ENCODE data around the gene PDCD1LG2. TPM values are rescaled to one million over a fixed set of nuclear protein-coding genes. Genes with fewer than 3 reads are reported as not detected.

The PDCD1LG2 gene
- total and polyA plus RNA-seq, 2 experiments from 2014 or later: not detected

DNA sequence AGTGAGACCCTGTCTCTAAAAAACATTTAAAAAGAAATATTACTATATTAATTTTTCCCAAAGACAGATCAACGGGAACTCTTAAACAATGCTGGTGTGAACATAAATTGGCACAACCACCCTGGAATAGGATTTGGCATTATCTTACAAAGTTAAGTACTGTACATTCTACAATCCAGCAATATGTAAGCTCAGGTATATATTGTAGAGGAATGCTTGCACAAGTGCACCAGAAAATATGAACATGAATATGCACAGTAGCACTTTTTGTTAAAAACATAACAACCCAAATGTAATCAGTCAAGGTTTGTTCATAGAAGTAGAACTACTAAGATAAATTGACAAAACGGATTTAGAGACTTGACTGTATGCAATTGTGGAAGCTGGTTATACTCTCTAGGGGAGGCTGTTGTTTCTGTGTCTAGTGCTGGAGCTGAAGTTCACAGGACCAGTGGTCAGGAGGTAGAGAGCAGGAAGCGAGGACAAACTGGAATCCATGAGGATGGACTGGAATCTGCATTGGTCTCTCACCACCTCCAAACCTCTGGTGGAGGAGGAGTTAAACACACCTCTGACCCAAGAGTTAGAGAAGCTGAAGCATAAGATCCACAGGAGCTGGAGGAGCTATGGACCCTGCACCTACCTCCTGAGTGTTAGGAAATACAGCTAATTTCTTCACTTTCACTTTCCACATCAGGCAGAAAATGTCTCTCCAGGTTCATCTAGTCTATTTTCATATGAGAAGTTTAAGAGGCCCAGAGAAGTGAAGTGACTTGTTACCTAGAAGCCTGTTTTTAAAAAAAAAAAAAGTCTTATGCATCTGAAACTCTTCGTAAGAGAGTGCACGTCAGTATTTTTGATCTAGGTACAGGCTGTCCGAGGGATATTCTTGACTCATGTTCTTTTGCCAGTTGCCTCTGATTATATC lies 98.2 kb downstream of the PDCD1LG2 start (continued):
- TF ChIP-seq, protein P1, sequence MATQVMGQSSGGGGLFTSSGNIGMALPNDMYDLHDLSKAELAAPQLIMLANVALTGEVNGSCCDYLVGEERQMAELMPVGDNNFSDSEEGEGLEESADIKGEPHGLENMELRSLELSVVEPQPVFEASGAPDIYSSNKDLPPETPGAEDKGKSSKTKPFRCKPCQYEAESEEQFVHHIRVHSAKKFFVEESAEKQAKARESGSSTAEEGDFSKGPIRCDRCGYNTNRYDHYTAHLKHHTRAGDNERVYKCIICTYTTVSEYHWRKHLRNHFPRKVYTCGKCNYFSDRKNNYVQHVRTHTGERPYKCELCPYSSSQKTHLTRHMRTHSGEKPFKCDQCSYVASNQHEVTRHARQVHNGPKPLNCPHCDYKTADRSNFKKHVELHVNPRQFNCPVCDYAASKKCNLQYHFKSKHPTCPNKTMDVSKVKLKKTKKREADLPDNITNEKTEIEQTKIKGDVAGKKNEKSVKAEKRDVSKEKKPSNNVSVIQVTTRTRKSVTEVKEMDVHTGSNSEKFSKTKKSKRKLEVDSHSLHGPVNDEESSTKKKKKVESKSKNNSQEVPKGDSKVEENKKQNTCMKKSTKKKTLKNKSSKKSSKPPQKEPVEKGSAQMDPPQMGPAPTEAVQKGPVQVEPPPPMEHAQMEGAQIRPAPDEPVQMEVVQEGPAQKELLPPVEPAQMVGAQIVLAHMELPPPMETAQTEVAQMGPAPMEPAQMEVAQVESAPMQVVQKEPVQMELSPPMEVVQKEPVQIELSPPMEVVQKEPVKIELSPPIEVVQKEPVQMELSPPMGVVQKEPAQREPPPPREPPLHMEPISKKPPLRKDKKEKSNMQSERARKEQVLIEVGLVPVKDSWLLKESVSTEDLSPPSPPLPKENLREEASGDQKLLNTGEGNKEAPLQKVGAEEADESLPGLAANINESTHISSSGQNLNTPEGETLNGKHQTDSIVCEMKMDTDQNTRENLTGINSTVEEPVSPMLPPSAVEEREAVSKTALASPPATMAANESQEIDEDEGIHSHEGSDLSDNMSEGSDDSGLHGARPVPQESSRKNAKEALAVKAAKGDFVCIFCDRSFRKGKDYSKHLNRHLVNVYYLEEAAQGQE (IDR thresholded peaks at IDR 0.05; ENCODE audit: unreplicated experiment): no peak
- TF ChIP-seq ZNF114 (CRISPR knock-in tag; IDR thresholded peaks at IDR 0.05) (no peak), JUNB (IDR thresholded peaks at IDR 0.05; ENCODE audit: unreplicated experiment) (no peak), STAT1 (IDR thresholded peaks at IDR 0.05; ENCODE audit: unreplicated experiment) (no peak), EZH2phosphoT487 (IDR thresholded peaks at IDR 0.05; ENCODE audit: unreplicated experiment) (no peak), POLR2AphosphoS5 (IDR thresholded peaks at IDR 0.05; ENCODE audit: low read depth) (no peak)
- TF ChIP-seq, protein P2, sequence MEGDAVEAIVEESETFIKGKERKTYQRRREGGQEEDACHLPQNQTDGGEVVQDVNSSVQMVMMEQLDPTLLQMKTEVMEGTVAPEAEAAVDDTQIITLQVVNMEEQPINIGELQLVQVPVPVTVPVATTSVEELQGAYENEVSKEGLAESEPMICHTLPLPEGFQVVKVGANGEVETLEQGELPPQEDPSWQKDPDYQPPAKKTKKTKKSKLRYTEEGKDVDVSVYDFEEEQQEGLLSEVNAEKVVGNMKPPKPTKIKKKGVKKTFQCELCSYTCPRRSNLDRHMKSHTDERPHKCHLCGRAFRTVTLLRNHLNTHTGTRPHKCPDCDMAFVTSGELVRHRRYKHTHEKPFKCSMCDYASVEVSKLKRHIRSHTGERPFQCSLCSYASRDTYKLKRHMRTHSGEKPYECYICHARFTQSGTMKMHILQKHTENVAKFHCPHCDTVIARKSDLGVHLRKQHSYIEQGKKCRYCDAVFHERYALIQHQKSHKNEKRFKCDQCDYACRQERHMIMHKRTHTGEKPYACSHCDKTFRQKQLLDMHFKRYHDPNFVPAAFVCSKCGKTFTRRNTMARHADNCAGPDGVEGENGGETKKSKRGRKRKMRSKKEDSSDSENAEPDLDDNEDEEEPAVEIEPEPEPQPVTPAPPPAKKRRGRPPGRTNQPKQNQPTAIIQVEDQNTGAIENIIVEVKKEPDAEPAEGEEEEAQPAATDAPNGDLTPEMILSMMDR (conservative IDR thresholded peaks at IDR 0.05; ENCODE audit: low read depth in 2 of 2): no peak

DNA sequence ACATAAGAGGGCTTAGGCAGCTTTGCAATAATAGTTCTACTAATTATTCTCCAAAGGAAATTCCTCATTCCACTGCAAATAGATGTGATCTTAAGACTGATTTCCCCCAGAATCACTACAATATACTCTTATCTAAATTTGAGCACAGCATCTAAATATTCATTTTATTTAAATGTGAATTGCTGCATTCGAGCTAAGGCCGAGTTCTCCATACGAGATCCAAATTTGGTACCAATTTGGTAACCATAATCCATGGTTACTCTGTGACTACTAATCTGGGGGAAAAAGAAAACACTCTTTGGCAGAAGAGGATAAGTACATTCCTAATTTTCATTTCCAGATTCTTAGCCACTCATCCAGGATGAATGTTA lies 98.9 kb downstream of the PDCD1LG2 start:
- peaks cover 3% of the 10 kb centered on the region; the same call in 2 of the 3 replicates for H3K9me3 Mint-ChIP-seq
- no peaks in the 10 kb centered on the region for H3K27me3 Mint-ChIP-seq (ENCODE audit: insufficient read depth, low read depth, poor library complexity)
- no peak overlapping the region for H3K4me3 Mint-ChIP-seq
- Histone ChIP-seq H3K4me1 (ENCODE audit: insufficient read depth) (peaks cover 5% of the 10 kb centered on the region; the same call in 1 of the 2 replicates), H3K4me2 (no peak overlapping the region), H3K4me3 (no peak overlapping the region), H3K9me2 (ENCODE audit: insufficient read depth) (no peaks in the 10 kb centered on the region), H3F3A (replicated peaks; ENCODE audit: low read depth) (no peaks in the 10 kb centered on the region), H4K20me1 (replicated peaks; ENCODE audit: insufficient read depth) (no peaks in the 10 kb centered on the region), H3K79me2 (replicated peaks; ENCODE audit: insufficient read depth) (no peaks in the 10 kb centered on the region), H3K36me3 (ENCODE audit: insufficient read depth) (no peaks in the 10 kb centered on the region), H2AFZ (no peak overlapping the region), H3K27ac (ENCODE audit: low read depth) (no peak overlapping the region), H3K27me3 (ENCODE audit: insufficient read depth) (no peaks in the 10 kb centered on the region)
- peaks cover 4% of the 10 kb centered on the region; the same call in 2 of the 3 replicates for H3K4me1 Mint-ChIP-seq
- no peaks in the 10 kb centered on the region for H3K36me3 Mint-ChIP-seq (ENCODE audit: low read depth)
- no peak overlapping the region for H3K27ac Mint-ChIP-seq
- DNase-seq (ENCODE audit: low spot score): no peak
- ATAC-seq: no peak
- TF ChIP-seq POLR2AphosphoS5 (IDR thresholded peaks at IDR 0.05; ENCODE audit: low read depth) (no peak), ZNF114 (CRISPR knock-in tag; IDR thresholded peaks at IDR 0.05) (no peak), JUNB (IDR thresholded peaks at IDR 0.05; ENCODE audit: unreplicated experiment) (no peak), NANOG (IDR thresholded peaks at IDR 0.05; ENCODE audit: borderline replicate concordance) (no peak)
- TF ChIP-seq, protein P3, sequence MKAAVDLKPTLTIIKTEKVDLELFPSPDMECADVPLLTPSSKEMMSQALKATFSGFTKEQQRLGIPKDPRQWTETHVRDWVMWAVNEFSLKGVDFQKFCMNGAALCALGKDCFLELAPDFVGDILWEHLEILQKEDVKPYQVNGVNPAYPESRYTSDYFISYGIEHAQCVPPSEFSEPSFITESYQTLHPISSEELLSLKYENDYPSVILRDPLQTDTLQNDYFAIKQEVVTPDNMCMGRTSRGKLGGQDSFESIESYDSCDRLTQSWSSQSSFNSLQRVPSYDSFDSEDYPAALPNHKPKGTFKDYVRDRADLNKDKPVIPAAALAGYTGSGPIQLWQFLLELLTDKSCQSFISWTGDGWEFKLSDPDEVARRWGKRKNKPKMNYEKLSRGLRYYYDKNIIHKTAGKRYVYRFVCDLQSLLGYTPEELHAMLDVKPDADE (IDR thresholded peaks at IDR 0.05): no peak
- TF ChIP-seq, protein P4, sequence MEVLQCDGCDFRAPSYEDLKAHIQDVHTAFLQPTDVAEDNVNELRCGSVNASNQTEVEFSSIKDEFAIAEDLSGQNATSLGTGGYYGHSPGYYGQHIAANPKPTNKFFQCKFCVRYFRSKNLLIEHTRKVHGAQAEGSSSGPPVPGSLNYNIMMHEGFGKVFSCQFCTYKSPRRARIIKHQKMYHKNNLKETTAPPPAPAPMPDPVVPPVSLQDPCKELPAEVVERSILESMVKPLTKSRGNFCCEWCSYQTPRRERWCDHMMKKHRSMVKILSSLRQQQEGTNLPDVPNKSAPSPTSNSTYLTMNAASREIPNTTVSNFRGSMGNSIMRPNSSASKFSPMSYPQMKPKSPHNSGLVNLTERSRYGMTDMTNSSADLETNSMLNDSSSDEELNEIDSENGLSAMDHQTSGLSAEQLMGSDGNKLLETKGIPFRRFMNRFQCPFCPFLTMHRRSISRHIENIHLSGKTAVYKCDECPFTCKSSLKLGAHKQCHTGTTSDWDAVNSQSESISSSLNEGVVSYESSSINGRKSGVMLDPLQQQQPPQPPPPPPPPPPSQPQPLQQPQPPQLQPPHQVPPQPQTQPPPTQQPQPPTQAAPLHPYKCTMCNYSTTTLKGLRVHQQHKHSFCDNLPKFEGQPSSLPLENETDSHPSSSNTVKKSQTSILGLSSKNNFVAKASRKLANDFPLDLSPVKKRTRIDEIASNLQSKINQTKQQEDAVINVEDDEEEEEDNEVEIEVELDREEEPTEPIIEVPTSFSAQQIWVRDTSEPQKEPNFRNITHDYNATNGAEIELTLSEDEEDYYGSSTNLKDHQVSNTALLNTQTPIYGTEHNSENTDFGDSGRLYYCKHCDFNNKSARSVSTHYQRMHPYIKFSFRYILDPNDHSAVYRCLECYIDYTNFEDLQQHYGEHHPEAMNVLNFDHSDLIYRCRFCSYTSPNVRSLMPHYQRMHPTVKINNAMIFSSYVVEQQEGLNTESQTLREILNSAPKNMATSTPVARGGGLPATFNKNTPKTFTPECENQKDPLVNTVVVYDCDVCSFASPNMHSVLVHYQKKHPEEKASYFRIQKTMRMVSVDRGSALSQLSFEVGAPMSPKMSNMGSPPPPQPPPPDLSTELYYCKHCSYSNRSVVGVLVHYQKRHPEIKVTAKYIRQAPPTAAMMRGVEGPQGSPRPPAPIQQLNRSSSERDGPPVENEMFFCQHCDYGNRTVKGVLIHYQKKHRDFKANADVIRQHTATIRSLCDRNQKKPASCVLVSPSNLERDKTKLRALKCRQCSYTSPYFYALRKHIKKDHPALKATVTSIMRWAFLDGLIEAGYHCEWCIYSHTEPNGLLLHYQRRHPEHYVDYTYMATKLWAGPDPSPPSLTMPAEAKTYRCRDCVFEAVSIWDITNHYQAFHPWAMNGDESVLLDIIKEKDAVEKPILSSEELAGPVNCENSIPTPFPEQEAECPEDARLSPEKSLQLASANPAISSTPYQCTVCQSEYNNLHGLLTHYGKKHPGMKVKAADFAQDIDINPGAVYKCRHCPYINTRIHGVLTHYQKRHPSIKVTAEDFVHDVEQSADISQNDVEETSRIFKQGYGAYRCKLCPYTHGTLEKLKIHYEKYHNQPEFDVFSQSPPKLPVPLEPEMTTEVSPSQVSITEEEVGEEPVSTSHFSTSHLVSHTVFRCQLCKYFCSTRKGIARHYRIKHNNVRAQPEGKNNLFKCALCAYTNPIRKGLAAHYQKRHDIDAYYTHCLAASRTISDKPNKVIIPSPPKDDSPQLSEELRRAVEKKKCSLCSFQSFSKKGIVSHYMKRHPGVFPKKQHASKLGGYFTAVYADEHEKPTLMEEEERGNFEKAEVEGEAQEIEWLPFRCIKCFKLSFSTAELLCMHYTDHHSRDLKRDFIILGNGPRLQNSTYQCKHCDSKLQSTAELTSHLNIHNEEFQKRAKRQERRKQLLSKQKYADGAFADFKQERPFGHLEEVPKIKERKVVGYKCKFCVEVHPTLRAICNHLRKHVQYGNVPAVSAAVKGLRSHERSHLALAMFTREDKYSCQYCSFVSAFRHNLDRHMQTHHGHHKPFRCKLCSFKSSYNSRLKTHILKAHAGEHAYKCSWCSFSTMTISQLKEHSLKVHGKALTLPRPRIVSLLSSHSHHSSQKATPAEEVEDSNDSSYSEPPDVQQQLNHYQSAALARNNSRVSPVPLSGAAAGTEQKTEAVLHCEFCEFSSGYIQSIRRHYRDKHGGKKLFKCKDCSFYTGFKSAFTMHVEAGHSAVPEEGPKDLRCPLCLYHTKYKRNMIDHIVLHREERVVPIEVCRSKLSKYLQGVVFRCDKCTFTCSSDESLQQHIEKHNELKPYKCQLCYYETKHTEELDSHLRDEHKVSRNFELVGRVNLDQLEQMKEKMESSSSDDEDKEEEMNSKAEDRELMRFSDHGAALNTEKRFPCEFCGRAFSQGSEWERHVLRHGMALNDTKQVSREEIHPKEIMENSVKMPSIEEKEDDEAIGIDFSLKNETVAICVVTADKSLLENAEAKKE (CRISPR knock-in tag; IDR thresholded peaks at IDR 0.05): no peak

Data from GM23338 (cell line).